ENCODE results near the gene ASXL2. TPM values are rescaled to one million over a fixed set of nuclear protein-coding genes. Genes with fewer than 3 reads are reported as not detected.
A peak's percentile ranks its signal among the peaks of the same experiment; 100 is the strongest.

The ASXL2 gene
- total and polyA plus RNA-seq, 4 donors: 2.4 to 29.0 (median 12.3) TPM

DNA sequence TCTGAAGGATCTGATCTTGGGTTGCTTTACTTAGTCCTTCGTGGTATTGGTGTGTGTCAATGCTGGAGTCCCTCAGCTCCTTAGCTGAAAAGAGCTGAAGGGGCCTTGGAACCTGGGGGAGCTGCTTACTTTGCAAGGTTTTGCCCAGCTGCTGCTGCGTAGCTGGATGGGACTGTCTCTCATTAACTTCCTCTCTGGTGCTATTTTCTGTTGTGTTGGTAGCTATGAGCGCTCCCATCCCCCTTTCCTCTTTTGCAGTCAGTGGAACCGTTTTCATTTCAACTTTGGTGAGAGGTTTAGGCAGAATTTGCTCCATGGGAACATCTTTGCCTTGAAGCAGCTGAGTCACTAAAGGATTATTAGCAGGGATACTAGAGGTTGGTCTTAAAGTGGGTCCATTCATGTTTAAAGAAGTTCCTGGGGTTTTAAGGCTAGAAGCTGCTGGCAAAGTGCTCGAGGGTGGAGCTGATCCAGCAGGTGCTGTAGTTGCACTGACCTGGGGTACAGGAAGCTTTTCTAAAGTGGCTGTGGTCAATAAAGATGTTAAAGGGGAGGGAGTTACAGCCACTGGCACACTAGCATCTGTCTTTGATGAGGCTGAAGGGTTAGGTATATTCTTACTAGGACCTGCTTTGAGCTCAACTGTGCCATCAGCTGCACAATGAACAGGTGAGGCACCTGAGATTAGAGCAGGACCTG, 135.0 kb downstream of the ASXL2 start:
- H3K9me3 ChIP-seq (ENCODE audit: control insufficient read depth in 4 of 4, insufficient read depth in 3 of 4, low read length in 3 of 4): peaks cover 0 to 2% (median 0%) of the 10 kb centered on the region in 4 donors
- TF ChIP-seq, protein P1, sequence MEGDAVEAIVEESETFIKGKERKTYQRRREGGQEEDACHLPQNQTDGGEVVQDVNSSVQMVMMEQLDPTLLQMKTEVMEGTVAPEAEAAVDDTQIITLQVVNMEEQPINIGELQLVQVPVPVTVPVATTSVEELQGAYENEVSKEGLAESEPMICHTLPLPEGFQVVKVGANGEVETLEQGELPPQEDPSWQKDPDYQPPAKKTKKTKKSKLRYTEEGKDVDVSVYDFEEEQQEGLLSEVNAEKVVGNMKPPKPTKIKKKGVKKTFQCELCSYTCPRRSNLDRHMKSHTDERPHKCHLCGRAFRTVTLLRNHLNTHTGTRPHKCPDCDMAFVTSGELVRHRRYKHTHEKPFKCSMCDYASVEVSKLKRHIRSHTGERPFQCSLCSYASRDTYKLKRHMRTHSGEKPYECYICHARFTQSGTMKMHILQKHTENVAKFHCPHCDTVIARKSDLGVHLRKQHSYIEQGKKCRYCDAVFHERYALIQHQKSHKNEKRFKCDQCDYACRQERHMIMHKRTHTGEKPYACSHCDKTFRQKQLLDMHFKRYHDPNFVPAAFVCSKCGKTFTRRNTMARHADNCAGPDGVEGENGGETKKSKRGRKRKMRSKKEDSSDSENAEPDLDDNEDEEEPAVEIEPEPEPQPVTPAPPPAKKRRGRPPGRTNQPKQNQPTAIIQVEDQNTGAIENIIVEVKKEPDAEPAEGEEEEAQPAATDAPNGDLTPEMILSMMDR (IDR thresholded peaks at IDR 0.05; ENCODE audit: control extremely low read depth, extremely low read depth): no peak
- DNase-seq: no peak
- no peak overlapping the region for H3K9ac ChIP-seq (ENCODE audit: insufficient read depth in 1 of 2, low read length in 2 of 2)
- H3K36me3 ChIP-seq (ENCODE audit: control insufficient read depth in 4 of 4, insufficient read depth in 4 of 4, low read length in 4 of 4): peaks cover 8 to 24% (median 22%) of the 10 kb centered on the region in 4 donors
- no peak overlapping the region for H3K4me3 ChIP-seq
- 31 to 67% methylated on average over 5 of the region's 5 CpGs for WGBS, 2 donors
- no peaks in the 10 kb centered on the region for H3K27me3 ChIP-seq (ENCODE audit: control insufficient read depth in 3 of 3, insufficient read depth in 3 of 3, low read length in 2 of 3)
- ATAC-seq (ENCODE audit: insufficient read depth, low FRiP score): no peak
- peak overlapping the region in 1 of 2 donors; percentile 3 for H3K27ac ChIP-seq (ENCODE audit: low read depth in 1 of 2, low read length in 1 of 2)
- peaks cover 0 to 11% (median 0%) of the 10 kb centered on the region in 5 donors for H3K4me1 ChIP-seq (ENCODE audit: control insufficient read depth in 5 of 5, insufficient read depth in 5 of 5, low read length in 5 of 5)

DNA sequence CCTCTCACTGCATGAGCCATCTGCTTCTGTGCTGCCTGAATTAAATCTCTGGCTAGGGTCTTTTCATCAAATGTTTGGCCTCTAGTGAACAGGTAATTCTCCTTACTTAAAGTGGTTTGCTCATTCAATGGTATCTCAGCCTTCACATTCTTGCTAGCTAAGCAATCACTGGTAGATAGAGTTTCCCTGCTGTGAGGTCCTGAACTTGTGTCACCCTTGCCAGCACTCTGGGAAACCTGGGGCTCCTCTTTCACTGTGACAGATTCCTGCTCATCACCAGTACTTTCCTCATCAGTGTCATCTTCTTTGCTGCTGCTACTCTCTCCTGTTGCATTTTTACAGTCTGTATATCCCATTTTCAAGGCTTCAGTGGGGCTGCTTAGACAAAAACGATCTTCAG, 135.8 kb downstream of the ASXL2 start:
- TF ChIP-seq, protein P1 (IDR thresholded peaks at IDR 0.05; ENCODE audit: control extremely low read depth, extremely low read depth): no peak
- Histone ChIP-seq H3K4me3 (no peak overlapping the region), H3K27me3 (ENCODE audit: control insufficient read depth in 3 of 3, insufficient read depth in 3 of 3, low read length in 2 of 3) (no peaks in the 10 kb centered on the region), H3K4me1 (ENCODE audit: control insufficient read depth in 5 of 5, insufficient read depth in 5 of 5, low read length in 5 of 5) (peaks cover 0 to 12% (median 0%) of the 10 kb centered on the region in 5 donors), H3K9ac (ENCODE audit: insufficient read depth in 1 of 2, low read length in 2 of 2) (no peak overlapping the region), H3K27ac (ENCODE audit: low read depth in 1 of 2, low read length in 1 of 2) (no peak overlapping the region), H3K9me3 (ENCODE audit: control insufficient read depth in 4 of 4, insufficient read depth in 3 of 4, low read length in 3 of 4) (peaks cover 0 to 2% (median 0%) of the 10 kb centered on the region in 4 donors), H3K36me3 (ENCODE audit: control insufficient read depth in 4 of 4, insufficient read depth in 4 of 4, low read length in 4 of 4) (peaks cover 8 to 23% (median 22%) of the 10 kb centered on the region in 4 donors)
- DNase-seq: no peak
- WGBS, 2 donors: 86 to 87% methylated on average over 1 of the region's 1 CpG
- no peak for ATAC-seq (ENCODE audit: insufficient read depth, low FRiP score)

DNA sequence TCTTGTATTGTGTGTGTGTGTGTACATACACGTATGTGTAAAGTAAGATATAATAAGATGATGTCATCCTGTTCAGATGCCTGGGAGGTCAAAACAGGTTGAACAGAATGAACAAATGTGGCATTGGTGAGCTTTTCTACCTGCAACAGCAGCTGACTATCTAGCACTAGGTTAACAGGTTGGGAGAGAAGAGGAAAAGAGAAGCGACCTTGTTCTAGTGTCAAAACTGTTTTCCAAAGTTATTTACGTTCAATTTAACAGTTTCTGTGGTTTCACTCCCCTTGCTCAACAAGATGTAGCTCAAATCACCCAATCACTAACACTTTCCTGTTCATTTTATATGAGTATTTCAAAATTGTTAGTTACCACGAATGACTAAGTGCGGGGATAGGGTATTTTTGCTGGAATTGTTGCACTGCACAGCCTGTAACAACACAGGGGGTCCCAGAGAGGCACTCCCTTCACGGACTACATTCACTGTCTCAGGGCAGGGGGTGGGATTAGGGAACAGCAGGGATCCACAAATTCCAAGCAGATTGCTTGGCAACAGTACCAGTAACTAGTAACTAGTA, 137.4 kb downstream of the ASXL2 start:
- WGBS, 2 donors: 31 to 63% methylated on average over 6 of the region's 6 CpGs
- ATAC-seq (ENCODE audit: insufficient read depth, low FRiP score): no peak

More for the DNA sequence above, 137.4 kb downstream of the ASXL2 start:
- no peak overlapping the region for H3K9ac ChIP-seq (ENCODE audit: insufficient read depth in 1 of 2, low read length in 2 of 2)
- H3K27me3 ChIP-seq (ENCODE audit: control insufficient read depth in 3 of 3, insufficient read depth in 3 of 3, low read length in 2 of 3): no peaks in the 10 kb centered on the region
- DNase-seq: peak in 1 of 3 donors; percentile 8
- TF ChIP-seq, protein P1 (IDR thresholded peaks at IDR 0.05; ENCODE audit: control extremely low read depth, extremely low read depth): no peak
- H3K4me3 ChIP-seq: no peak overlapping the region
- no peak overlapping the region for H3K27ac ChIP-seq (ENCODE audit: low read depth in 1 of 2, low read length in 1 of 2)
- H3K9me3 ChIP-seq (ENCODE audit: control insufficient read depth in 4 of 4, insufficient read depth in 3 of 4, low read length in 3 of 4): peaks cover 0 to 2% (median 0%) of the 10 kb centered on the region in 4 donors
- H3K4me1 ChIP-seq (ENCODE audit: control insufficient read depth in 5 of 5, insufficient read depth in 5 of 5, low read length in 5 of 5): peaks cover 0 to 12% (median 0%) of the 10 kb centered on the region in 5 donors
- peaks cover 11 to 23% (median 22%) of the 10 kb centered on the region in 4 donors for H3K36me3 ChIP-seq (ENCODE audit: control insufficient read depth in 4 of 4, insufficient read depth in 4 of 4, low read length in 4 of 4)
